GM21576 (cell line): ENCODE measurements around the gene KDM4F.

ENCODE experiments used
- ATAC-seq: cut with Tn5 transposase; IDR thresholded peaks from one replicate; pipeline ENCODE4 v1.9.1; 2021; ENCODE audit warnings: mild to moderate bottlenecking, moderate library complexity; ENCODE audit not compliant: unreplicated experiment

The KDM4F gene

GRCh38 chr11:95089620-95090542 lies 40.7 kb downstream of the KDM4F start, which contains the start of gene ENDOD1:
TSS of gene ENDOD1 (plus strand) at chr11:95089846. CDS start at chr11:95089928, 82 bp downstream.
- ATAC-seq, result peak; percentile 81

GRCh38 chr11:95091663-95092180 lies 42.5 kb downstream of the KDM4F start:
- ATAC-seq, result no peak

DNA sequence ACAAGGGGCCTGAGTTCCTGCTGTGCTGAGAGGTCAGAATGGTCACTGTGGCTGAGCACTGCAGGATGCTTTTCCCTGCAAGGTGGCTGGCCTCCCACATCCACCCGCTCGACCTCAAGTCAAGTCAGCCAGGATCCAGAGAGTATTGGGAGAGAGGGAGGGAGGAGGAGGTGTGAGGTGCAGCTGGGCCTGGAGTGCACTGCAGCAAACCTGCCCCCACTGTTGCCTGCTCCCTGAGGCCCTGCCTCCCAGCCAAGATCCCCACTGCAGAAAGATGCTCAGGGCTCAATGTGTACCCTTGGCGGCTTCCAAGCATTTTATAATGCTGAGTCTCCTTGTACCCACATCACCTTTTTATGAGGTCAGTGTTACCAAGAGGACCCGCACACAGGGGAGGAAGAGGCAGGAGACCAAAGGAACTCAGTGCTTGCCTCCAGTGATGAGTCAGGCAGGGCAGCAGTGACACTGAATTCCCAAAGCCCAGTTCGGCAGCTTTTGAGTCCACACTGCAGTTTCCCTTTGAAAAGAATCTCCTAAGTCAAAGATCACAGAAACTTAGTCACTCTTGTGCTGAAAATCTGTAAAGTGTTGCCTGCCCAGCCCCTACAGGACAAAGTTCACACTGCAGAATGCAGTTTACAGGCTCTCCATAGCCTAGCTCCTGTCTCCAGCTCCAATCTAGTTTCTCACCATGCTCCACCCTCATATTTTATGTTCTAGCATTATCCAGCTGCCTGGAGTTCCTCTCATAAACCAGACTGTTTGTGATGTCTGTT lies 43.5 kb downstream of the KDM4F start:
- ATAC-seq, result no peak

DNA sequence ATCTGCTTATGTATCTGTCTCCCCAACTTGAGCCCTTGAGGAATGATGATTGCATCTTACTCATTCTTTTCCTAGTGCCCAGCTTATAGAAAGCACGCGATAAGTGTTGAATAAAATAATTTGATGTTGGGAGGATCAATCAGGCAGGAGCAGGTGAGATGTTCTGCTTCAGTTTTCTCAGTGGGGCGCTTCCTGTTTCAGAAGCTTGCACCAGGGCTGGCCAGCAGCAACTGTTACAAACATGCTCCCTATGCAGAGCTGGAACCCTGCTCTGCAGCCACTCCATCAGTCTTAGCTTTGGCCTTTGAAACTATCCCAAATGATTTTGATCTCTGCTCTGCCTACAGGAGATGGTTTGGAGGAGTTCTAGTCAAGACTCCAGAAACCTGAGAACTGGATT lies 44.3 kb downstream of the KDM4F start:
- peak; percentile 18 for ATAC-seq

DNA sequence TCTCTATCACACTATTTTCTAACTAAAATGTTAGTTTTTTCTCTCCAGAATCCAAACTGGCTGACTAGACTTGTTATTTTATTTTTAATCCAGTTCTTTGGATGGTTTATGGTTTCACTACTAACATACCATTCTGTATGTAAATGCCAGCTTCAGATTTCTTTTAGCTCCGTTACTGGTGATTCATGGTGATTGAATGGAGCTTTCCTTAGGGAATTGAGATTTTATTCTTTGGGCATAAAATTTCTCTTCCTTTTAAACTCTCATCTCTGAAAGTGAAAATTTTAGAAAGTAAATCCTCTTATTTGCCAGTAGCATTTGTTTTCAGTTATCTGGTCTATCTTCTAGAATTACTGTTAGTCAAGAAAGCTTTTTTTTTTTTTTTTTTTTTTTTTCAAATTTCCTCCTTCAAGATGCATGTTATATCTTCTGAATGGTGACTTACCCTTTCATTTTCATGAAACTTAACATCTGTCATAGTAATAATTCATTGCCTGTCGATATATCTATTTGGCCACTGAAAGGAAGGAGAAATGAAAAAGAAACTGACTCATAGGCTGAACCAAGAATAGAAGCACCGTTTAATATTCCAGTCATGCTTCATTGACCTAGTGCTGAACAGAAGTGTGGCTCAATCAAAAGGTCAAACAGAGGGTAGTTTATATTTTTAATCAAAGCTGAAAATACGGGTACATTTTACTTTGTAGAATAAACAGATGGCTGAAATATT lies 46.8 kb downstream of the KDM4F start:
- ATAC-seq, result peak; percentile 91

DNA sequence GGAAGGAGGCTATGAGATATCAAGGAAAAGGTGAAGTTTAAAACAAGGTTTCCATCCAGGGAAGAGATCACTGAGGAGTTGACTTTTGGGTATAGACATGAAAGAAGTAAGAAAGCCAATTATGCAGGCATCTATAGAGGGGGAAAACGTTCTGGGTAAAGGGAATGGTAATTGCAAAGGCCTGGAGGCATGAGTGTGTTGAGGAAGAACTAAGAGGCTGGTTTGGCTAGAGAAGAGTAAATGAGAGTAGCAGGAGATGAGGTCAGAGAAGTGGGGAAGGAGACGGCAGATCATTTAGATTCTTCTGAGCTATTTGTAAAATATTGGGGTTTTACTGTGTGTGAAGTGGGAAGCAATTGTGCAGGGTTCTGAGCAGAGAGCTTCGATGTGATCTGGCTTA lies 48.0 kb downstream of the KDM4F start:
- no peak for ATAC-seq

DNA sequence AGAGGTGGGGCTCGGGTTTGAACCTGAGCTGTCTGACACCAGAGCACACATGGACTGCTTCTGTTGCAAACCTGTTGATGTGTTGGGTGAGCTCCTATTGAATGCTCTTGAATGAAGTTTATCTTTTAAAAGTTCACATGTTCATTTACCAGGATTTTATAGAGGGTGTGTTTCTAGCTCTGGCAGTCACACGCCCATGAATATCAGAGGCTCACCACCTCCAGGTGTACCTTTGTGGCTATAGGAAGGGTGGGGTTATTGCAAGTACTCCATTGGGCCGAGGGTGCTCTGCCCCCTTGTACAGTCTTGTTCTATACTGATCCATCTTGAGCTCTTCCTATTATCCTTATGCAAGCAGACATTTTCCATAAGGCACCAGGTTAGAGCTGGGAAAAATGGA lies 49.6 kb downstream of the KDM4F start:
- ATAC-seq, result no peak

GRCh38 chr11:95100191-95100648 lies 51.0 kb downstream of the KDM4F start:
- no peak for ATAC-seq
